CD4-positive, alpha-beta T cell (primary cell): ENCODE measurements around the gene UNC13C. TPM values are rescaled to one million over a fixed set of nuclear protein-coding genes. Genes with fewer than 3 reads are reported as not detected.

Experiments
- ATAC-seq: fragments of 200-7000 bp; cut with Tn5 transposase; one replicate; pipeline ENCODE4 v1.10.0; 2022; ENCODE audit warnings: mild to moderate bottlenecking; ENCODE audit not compliant: poor library complexity
- CTCF ChIA-PET: fragments of 350-600 bp; sonication (Branson Sonifier 250); formaldehyde crosslinking; loops from one replicate; lab custom pipeline; 2021; ENCODE audit warnings: antibody characterized with exemption, inconsistent platforms; lab: Charles Lee
- POLR2A ChIA-PET: fragments of 350-600 bp; sonication (Branson Sonifier 250); formaldehyde crosslinking; loops from one replicate; lab custom pipeline; 2021; ENCODE audit warnings: antibody characterized with exemption, inconsistent platforms; lab: Charles Lee
- DNase-seq, 14 experiments: peaks; one replicate each; pipeline ENCODE4 v3.0.0-alpha.2; 2013 to 2020; ENCODE audit warnings: mixed read lengths in 2 of 14
- H3K27ac ChIP-seq, 2 donors: one replicate each; pipeline versions ENCODE4 v1.5.1 to v1.7.0; 2013; ENCODE audit warnings: low read length in 2 of 2, low read depth in 1 of 2, mild to moderate bottlenecking in 1 of 2
- H3K27me3 ChIP-seq, 2 experiments: 1 replicate in 1 of 2; 2 replicates in 1 of 2; pipeline versions ENCODE4 v1.6.1 to v1.7.0; 2013; ENCODE audit warnings: low read length in 2 of 2, control low read depth in 1 of 2, mild to moderate bottlenecking in 1 of 2, moderate library complexity in 1 of 2; ENCODE audit not compliant: insufficient read depth in 2 of 2, control insufficient read depth in 1 of 2
- H3K36me3 ChIP-seq: one replicate; pipeline ENCODE4 v1.6.1; 2013; ENCODE audit warnings: low read length, control low read depth; ENCODE audit not compliant: insufficient read depth
- H3K4me1 ChIP-seq: one replicate; pipeline ENCODE4 v1.6.1; 2013; ENCODE audit warnings: low read length, control low read depth; ENCODE audit not compliant: insufficient read depth
- H3K4me3 ChIP-seq: one replicate; pipeline ENCODE4 v1.5.1; 2013; ENCODE audit warnings: mild to moderate bottlenecking, low read length, moderate library complexity
- H3K9me3 ChIP-seq, 2 experiments: 1 replicate in 1 of 2; 2 replicates in 1 of 2; pipeline versions ENCODE4 v1.6.1 to v1.7.0; 2013; ENCODE audit warnings: low read length in 2 of 2, mild to moderate bottlenecking in 2 of 2, control low read depth in 1 of 2, moderate library complexity in 1 of 2; ENCODE audit not compliant: control insufficient read depth in 1 of 2, insufficient read depth in 1 of 2
- H3K27ac Mint-ChIP-seq: one replicate; pipeline ENCODE4 v1.8.0; 2020; ENCODE audit warnings: mixed read lengths
- H3K27me3 Mint-ChIP-seq: one replicate; pipeline ENCODE4 v1.8.0; 2021; ENCODE audit warnings: mixed read lengths
- H3K36me3 Mint-ChIP-seq: one replicate; pipeline ENCODE4 v1.8.0; 2021; ENCODE audit warnings: low read depth, mixed read lengths
- H3K4me1 Mint-ChIP-seq: one replicate; pipeline ENCODE4 v1.8.0; 2021; ENCODE audit warnings: low read depth, mixed read lengths
- H3K4me3 Mint-ChIP-seq: one replicate; pipeline ENCODE4 v1.8.0; 2020; ENCODE audit warnings: mild to moderate bottlenecking, mixed read lengths
- H3K9me3 Mint-ChIP-seq: one replicate; pipeline ENCODE4 v1.8.0; 2020; ENCODE audit warnings: mixed read lengths
- intact Hi-C, 2 experiments: fragments of 100-400 bp; cut with DNase I in 1 of 2; cut with micrococcal nuclease in 1 of 2; formaldehyde crosslinking; loops; one replicate each; pipeline versions ENCODE4 v1.15.1 to v1.9.0; 2023 to 2025; cut with DNase I, micrococcal nuclease
- total RNA-seq, 174 experiments: library from RNA in 2 of 174; stranded (reverse) in 2 of 174; gene quantifications; one replicate each; pipeline ENCODE4 v1.2.3 and lab custom pipeline; 2021 to 2026
- TF ChIP-seq, protein P1 (sequence below): fragments of 200-600 bp; IDR thresholded peaks from one replicate; pipeline ENCODE4 v1.8.0; 2022; ENCODE audit warnings: antibody characterized with exemption, mild to moderate bottlenecking

Gene UNC13C
- total RNA-seq, 2 experiments from 2014 or later = not detected

- CTCF ChIA-PET = no interaction called here
- Histone ChIP-seq H3K4me1 (no peaks in the 10 kb centered on the region), H3K9me3 (no peaks in the 10 kb centered on the region), H3K27me3 (no peaks in the 10 kb centered on the region), H3K4me3 (no peak overlapping the region), H3K27ac (no peak overlapping the region), H3K36me3 (no peaks in the 10 kb centered on the region)
- H3K36me3 Mint-ChIP-seq = no peaks in the 10 kb centered on the region
- no peaks in the 10 kb centered on the region for H3K27me3 Mint-ChIP-seq
- intact Hi-C loops = no loop called here
- no peak overlapping the region for H3K4me3 Mint-ChIP-seq
- H3K27ac Mint-ChIP-seq = no peak overlapping the region
- no peak for DNase-seq
- POLR2A ChIA-PET = no interaction called here
- H3K4me1 Mint-ChIP-seq = no peaks in the 10 kb centered on the region
- H3K9me3 Mint-ChIP-seq = peaks cover 3% of the 10 kb centered on the region
- TF ChIP-seq, protein P1, sequence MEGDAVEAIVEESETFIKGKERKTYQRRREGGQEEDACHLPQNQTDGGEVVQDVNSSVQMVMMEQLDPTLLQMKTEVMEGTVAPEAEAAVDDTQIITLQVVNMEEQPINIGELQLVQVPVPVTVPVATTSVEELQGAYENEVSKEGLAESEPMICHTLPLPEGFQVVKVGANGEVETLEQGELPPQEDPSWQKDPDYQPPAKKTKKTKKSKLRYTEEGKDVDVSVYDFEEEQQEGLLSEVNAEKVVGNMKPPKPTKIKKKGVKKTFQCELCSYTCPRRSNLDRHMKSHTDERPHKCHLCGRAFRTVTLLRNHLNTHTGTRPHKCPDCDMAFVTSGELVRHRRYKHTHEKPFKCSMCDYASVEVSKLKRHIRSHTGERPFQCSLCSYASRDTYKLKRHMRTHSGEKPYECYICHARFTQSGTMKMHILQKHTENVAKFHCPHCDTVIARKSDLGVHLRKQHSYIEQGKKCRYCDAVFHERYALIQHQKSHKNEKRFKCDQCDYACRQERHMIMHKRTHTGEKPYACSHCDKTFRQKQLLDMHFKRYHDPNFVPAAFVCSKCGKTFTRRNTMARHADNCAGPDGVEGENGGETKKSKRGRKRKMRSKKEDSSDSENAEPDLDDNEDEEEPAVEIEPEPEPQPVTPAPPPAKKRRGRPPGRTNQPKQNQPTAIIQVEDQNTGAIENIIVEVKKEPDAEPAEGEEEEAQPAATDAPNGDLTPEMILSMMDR = no peak
- no peak for ATAC-seq
Measured at GRCh38 chr15:54582863-54583643, 604.8 kb downstream of the UNC13C start.

GRCh38 chr15:54585063-54585462 is 606.8 kb downstream of the UNC13C start:
- H3K4me3 Mint-ChIP-seq = no peak overlapping the region
- ChIA-PET CTCF (no interaction called here), POLR2A (no interaction called here)
- no peak for DNase-seq
- TF ChIP-seq, protein P1 = no peak
- H3K27me3 Mint-ChIP-seq = no peaks in the 10 kb centered on the region
- H3K27ac Mint-ChIP-seq = no peak overlapping the region
- Histone ChIP-seq H3K4me3 (no peak overlapping the region), H3K36me3 (no peaks in the 10 kb centered on the region), H3K9me3 (no peaks in the 10 kb centered on the region), H3K4me1 (no peaks in the 10 kb centered on the region), H3K27me3 (no peaks in the 10 kb centered on the region), H3K27ac (no peak overlapping the region)
- H3K9me3 Mint-ChIP-seq = peaks cover 3% of the 10 kb centered on the region
- no peak for ATAC-seq
- intact Hi-C loops = no loop called here
- no peaks in the 10 kb centered on the region for H3K4me1 Mint-ChIP-seq
- H3K36me3 Mint-ChIP-seq = no peaks in the 10 kb centered on the region

GRCh38 chr15:54594115-54594514 is 615.9 kb downstream of the UNC13C start:
- ATAC-seq = no peak
- no peaks in the 10 kb centered on the region for H3K4me1 ChIP-seq
- H3K4me3 Mint-ChIP-seq = no peak overlapping the region

More at GRCh38 chr15:54594115-54594514, 615.9 kb downstream of the UNC13C start:
- no peak overlapping the region for H3K4me3 ChIP-seq
- H3K4me1 Mint-ChIP-seq = no peaks in the 10 kb centered on the region
- H3K27me3 Mint-ChIP-seq = no peaks in the 10 kb centered on the region
- no peaks in the 10 kb centered on the region for H3K36me3 ChIP-seq
- ChIA-PET CTCF (no interaction called here), POLR2A (no interaction called here)
- H3K9me3 ChIP-seq = peaks cover 0 to 9% of the 10 kb centered on the region in 2 experiments
- no peak overlapping the region for H3K27ac Mint-ChIP-seq
- H3K9me3 Mint-ChIP-seq = peaks cover 6% of the 10 kb centered on the region
- H3K27me3 ChIP-seq = no peaks in the 10 kb centered on the region
- no peaks in the 10 kb centered on the region for H3K36me3 Mint-ChIP-seq
- no peak for DNase-seq
- no peak overlapping the region for H3K27ac ChIP-seq
- intact Hi-C loops = no loop called here
- TF ChIP-seq, protein P1 = no peak
